Measurements from ENCODE around the gene PARD3B. TPM values are rescaled to one million over a fixed set of nuclear protein-coding genes. Genes with fewer than 3 reads are reported as not detected.

PARD3B gene
- total RNA-seq, 4 donors from 2014 or later = 32.8 to 69.6 (median 47.3) TPM

DNA sequence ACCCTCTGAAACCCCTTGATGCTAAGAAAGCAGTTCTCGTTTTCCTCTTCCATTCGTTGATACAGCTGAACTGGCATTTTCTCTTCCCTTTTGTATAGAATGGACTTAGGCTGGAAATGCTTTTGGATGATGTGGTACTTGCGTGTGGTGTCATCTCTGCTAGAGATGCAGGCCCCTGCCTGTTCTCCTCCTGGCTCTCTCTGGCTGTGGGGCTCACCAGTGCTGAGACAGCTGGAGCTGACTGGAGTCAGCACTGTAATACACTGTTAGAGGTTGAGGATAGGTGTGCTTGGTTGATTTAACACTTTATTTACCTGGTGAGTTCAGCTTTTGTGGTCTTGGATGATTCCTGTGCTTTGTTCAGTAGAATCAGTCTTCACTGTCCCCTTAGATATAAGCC lies 30.2 kb downstream of the PARD3B start:
- TF ChIP-seq, protein P1, sequence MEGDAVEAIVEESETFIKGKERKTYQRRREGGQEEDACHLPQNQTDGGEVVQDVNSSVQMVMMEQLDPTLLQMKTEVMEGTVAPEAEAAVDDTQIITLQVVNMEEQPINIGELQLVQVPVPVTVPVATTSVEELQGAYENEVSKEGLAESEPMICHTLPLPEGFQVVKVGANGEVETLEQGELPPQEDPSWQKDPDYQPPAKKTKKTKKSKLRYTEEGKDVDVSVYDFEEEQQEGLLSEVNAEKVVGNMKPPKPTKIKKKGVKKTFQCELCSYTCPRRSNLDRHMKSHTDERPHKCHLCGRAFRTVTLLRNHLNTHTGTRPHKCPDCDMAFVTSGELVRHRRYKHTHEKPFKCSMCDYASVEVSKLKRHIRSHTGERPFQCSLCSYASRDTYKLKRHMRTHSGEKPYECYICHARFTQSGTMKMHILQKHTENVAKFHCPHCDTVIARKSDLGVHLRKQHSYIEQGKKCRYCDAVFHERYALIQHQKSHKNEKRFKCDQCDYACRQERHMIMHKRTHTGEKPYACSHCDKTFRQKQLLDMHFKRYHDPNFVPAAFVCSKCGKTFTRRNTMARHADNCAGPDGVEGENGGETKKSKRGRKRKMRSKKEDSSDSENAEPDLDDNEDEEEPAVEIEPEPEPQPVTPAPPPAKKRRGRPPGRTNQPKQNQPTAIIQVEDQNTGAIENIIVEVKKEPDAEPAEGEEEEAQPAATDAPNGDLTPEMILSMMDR (IDR thresholded peaks at IDR 0.05; ENCODE audit: low read depth) = no peak

DNA sequence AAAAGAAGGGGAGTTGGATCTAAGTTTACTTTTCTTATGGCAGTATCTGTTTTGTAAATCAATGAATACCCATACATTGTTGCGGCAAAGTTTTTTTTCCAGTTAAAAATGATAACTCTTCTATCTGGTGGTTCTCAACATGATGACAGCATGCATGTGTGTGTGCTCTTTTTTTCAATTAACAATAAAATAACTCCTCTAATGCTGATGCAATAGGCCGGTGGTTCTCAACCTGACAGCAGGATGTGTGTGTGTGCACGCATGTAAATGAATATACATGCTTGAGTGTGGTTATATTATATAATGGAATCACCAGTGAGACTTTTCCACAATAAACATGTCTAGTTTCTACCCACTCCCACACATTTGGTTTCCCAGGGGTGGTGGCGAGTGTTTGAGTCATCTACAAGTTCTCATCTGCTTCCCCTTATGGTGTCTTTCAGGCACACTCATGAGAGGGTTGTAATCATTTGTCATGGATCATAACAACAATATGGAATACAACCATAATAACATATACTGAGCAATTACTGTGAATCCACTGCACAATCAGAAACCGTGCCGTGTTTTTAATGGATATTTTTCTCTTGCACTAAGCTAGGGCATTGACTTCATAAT lies 31.2 kb downstream of the PARD3B start:
- TF ChIP-seq, protein P1 (IDR thresholded peaks at IDR 0.05; ENCODE audit: low read depth) = no peak

DNA sequence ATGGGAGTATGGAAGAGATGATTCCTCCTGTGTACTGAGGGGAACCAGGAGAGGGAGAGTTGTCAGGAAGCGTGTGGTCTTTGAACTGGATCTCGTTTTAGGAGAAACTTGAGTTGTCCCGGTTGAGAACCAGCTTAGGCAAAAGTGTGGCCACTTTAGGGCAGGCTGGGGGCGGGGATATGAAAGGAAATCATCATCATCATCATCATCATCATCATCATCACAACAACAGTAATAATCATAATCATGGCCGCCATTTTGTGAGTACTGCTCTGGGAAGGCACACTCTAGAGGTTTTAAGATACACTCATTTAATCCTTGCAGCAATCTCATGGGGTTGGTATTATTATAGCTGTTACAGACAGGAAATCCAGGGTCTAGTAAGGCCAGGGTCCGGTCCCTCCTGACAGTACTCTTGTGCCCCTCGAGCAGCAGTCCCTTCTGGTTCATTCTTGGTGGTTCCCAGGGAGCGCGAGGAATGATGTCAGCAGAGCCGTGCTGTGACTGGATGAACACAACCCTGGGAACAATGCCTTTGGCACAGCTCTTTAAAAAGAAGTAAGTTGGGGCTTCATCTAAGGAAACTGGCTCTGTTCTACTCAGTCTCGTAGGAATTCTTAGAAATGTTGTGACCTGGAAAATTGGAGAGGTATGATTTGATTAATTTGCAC lies 33.8 kb downstream of the PARD3B start:
- TF ChIP-seq, protein P1 (IDR thresholded peaks at IDR 0.05; ENCODE audit: low read depth) = no peak

DNA sequence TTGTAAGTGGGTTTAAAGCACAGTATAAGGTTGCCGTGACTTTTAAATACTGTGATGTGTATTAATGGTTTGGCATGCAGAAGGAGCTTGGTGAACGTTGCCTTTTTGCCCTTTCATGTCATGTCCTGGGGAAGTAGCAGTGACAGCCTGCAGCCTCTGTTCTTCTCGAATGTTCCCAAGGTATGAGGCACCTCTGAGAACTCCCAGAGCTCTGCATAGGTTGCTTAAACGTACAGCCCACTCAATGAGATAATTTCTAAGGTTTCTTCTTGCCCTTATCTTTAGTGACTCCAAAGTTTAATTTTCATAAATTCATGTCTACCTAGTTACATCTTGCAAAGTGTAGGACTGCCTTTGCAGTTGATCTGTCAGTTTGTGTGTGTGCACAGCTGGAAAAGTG lies 36.7 kb downstream of the PARD3B start:
- TF ChIP-seq, protein P1 (IDR thresholded peaks at IDR 0.05; ENCODE audit: low read depth) = no peak

DNA sequence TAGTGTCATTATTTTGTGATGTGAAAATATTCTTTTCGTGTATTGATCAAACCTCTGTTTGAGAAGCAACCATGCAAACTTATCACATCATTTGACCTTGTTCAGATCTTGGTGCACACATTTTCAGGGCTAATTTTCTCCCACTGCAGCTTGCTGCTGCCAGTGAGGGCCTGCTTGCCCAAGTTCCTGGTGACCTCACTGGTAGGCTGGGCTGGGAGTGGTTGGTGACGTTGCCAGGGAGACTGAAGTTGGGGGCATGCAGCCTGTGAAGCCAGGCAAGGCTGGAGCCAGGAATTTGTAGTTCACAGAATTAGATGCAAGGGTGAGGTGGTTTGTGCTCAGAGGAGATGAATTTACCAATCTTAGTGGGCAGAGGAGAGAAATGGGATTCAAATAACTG lies 38.5 kb downstream of the PARD3B start:
- TF ChIP-seq, protein P1 (IDR thresholded peaks at IDR 0.05; ENCODE audit: low read depth) = no peak

DNA sequence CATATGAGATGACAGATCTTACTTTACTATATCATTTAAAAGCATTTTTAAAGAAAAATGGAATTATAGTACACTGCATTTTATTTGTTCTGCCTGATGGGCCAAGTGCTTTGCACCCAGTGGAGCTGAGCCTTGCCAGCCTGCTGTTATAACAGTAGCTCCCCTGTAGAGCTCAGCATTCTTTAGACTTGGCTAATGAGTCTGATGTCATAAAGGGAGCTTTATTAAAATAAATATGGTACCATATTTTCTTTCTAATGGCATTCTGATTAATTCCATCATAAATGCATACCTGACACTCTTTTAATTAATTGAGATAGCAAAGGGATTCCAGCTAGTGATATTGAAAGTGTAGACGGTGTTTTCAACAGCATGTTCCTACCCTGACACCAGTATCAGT lies 40.7 kb downstream of the PARD3B start:
- TF ChIP-seq, protein P1 (IDR thresholded peaks at IDR 0.05; ENCODE audit: low read depth) = no peak

DNA sequence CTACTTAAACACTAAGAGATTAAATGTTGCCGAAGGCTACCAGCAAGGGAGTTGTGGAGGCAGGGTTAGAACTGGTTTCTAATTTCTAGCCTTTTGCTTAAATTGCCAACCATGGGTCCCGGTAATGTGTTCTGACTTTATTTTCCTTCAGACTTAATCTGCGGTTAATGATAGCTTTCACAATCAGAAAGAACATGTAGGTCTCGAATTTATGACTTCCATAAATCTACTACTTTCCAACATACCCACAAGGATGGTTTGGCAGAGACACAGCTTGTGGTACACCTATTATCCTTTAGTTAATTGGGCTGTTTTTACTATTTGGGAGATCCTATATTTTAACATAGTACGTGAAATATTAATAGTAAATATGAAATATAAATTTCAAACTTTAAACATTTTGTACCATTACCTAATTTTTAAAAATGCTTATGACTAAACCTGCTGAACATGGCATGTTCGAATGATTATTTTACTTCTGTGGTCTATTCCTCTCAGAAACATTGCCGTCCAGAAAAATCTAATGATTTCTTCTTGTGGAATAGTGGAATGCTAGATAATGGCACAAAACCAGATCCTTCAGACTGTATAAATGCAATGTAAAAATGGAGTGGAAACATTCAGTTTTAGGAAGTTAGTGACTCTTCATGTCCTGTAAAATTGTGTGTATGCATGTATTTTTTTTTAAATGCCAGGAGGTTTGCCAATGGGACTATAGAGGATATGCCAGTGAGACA lies 41.3 kb downstream of the PARD3B start:
- TF ChIP-seq, protein P1 (IDR thresholded peaks at IDR 0.05; ENCODE audit: low read depth) = no peak

All from subcutaneous adipose tissue (tissue), 4 donors.